Kidney (tissue), 14 donors: ENCODE measurements around the gene CCT6A. TPM values are rescaled to one million over a fixed set of nuclear protein-coding genes. Genes with fewer than 3 reads are reported as not detected.
"Not testable (repeated sequence)": the region's sequence is repeated elsewhere in the genome, so short reads cannot be mapped to it uniquely, and the experiment has no call there.

Experiments used
- DNase-seq, 5 donors: peaks; one replicate each; pipeline ENCODE4 v3.0.0-alpha.2; 2013 to 2020
- FAIRE-seq: peaks from 2 replicates; lab custom pipeline; 2012; peaks lifted over from hg19 to GRCh38; lab: Jason Lieb, UNC
- H3K27ac ChIP-seq, 2 donors: one replicate each; pipeline ENCODE4 v1.7.0; 2013; ENCODE audit warnings: low read depth in 2 of 2, low read length in 2 of 2, inconsistent platforms in 1 of 2
- H3K27me3 ChIP-seq: one replicate; pipeline ENCODE4 v1.7.1; 2013; ENCODE audit warnings: low read length, inconsistent platforms; ENCODE audit not compliant: control insufficient read depth, insufficient read depth
- H3K36me3 ChIP-seq, 3 donors: one replicate each; pipeline versions ENCODE4 v1.7.0 to v1.7.1; 2013; ENCODE audit warnings: low read length in 3 of 3, control low read depth in 1 of 3, inconsistent platforms in 1 of 3; ENCODE audit not compliant: insufficient read depth in 3 of 3, control insufficient read depth in 2 of 3
- H3K4me1 ChIP-seq, 3 donors: one replicate each; pipeline versions ENCODE4 v1.7.0 to v1.7.1; 2013; ENCODE audit warnings: low read length in 3 of 3, inconsistent platforms in 1 of 3, low read depth in 1 of 3; ENCODE audit not compliant: control insufficient read depth in 2 of 3, insufficient read depth in 2 of 3
- H3K4me3 ChIP-seq, 3 donors: one replicate each; pipeline versions ENCODE4 v1.7.0 to v1.8.1; 2013; ENCODE audit warnings: low read length in 3 of 3, control low read depth in 1 of 3, inconsistent platforms in 1 of 3
- H3K9ac ChIP-seq, 3 donors: one replicate each; pipeline versions ENCODE4 v1.7.0 to v1.7.1; 2013; ENCODE audit warnings: low read length in 3 of 3, control low read depth in 1 of 3, inconsistent platforms in 1 of 3
- H3K9me3 ChIP-seq, 3 donors: one replicate each; pipeline versions ENCODE4 v1.7.0 to v1.7.1; 2013; ENCODE audit warnings: low read length in 3 of 3, control low read depth in 1 of 3, inconsistent platforms in 1 of 3; ENCODE audit not compliant: control insufficient read depth in 2 of 3, insufficient read depth in 1 of 3
- CTCF ChIP-seq: IDR thresholded peaks from 3 replicates; pipeline ENCODE4 v1.5.1; 2012; ENCODE audit warnings: mild to moderate bottlenecking, moderate library complexity, borderline replicate concordance; ENCODE audit not compliant: insufficient read depth; ENCODE audit errors: extremely low read depth
- intact Hi-C: fragments of 100-400 bp; cut with DNase I; formaldehyde crosslinking; loops from one replicate; pipeline ENCODE4 v1.11.1; 2022
- polyA plus RNA-seq: library from polyadenylated mRNA; stranded (reverse); fragments of 350-450 nt; fragmentation: Illumina TruSeq; extraction: RNeasy Lipid Tissue Mini Kit (QIAGEN cat#74804); gene quantifications from one replicate; pipeline ENCODE4 v1.2.3, GENCODE V29; 2014; ENCODE audit warnings: low read depth, low replicate concordance; ENCODE audit not compliant: insufficient read depth
- total RNA-seq: library from RNA; stranded (reverse); fragmentation: NEBNext Ultra II Directional; extraction: Animal tissue kit (Norgen Biotek cat#: 25700); gene quantifications from one replicate; pipeline ENCODE4 v1.2.1, GENCODE V29; 2021
- donor health status: control.
- donor health status: control.
- donor health status: control.
- donor health status: control.
- donor health status: control.
- donor health status: DM: yes; HTN: yes; CAD: no.
- donor health status: Normal renal cell carcinoma (clear cell type).

The CCT6A gene
- total and polyA plus RNA-seq, 2 donors from 2014 or later: 92.8 to 124 TPM

DNA sequence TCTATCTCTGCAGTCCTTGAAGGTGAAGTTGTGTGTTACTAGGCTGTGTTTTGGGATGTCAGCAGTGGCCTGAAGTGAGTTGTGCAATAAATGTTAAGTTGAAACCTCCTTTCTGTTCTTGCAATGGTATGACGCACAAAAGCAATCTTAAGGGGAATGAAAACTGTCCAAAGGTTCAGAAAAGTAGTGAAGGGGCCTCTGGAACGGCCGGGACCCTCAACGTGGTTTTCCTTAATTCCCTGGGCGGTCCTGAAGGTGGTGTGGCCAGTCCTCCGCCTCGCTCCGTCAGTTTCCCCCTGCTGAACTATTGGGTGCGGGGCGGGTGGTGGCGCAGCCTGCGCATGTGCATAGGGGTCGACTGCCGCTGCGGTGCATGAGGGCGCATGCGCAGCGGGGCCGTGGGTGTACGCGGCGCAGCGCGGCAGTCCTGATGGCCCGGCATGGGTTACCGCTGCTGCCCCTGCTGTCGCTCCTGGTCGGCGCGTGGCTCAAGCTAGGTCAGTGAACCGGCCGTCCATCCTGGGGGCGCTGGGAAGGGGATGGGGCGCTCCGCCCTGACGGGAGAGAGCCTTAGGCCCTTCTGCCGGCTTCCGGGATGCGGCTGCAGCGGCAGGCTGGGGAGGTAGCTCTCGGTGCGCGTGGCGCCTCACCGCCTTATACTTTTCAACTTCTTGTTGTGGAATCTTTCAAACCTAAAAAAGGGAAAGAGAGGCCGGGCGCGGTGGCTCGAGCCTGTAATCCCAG, 12.5 kb downstream of the CCT6A start, which contains the start of gene SUMF2:
Gene SUMF2 (plus strand): TSS at position 405 of the 744 bp plus-strand sequence. CDS start 26 bp downstream, at position 431.
- peak within 1 kb of the TSS; percentile 73 to 89 (median 83) for H3K4me3 ChIP-seq
- peaks cover 6 to 33% (median 20%) of the 10 kb centered on the region in 3 donors for H3K36me3 ChIP-seq
- no peak for FAIRE-seq
- H3K4me1 ChIP-seq: peaks cover 0 to 3% (median 0%) of the 10 kb centered on the region in 3 donors
- no peaks in the 10 kb centered on the region for H3K9me3 ChIP-seq
- H3K27ac ChIP-seq: peak within 1 kb of the TSS; percentile 95
- peak within 1 kb of the TSS; percentile 67 to 80 (median 77) for H3K9ac ChIP-seq
- DNase-seq: peak; percentile 94 to 97 (median 97)
- no peaks in the 10 kb centered on the region for H3K27me3 ChIP-seq
- intact Hi-C loops: no loop called here
- TF ChIP-seq CTCF: peak; percentile 24

DNA sequence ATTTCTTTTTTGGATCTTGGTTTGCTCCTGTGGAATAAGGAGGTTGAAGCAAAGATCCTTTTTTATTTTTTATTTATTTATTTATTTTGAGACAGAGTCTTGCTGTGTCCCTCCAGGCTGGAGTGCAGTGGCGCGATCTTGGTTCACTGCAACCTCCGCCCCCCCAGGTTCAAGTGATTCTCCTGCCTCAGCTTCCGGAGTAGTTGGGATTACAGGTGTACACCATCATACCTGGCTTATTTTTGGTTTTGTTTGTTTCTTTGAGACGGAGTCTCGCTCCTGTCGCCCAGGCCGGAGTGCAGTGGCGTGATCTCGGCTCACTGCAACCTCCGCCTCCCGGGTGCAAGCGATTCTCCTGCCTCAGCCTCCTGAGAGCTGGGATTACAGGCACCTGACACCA, 14.8 kb downstream of the CCT6A start:
- H3K4me1 ChIP-seq, H3K27me3 ChIP-seq, FAIRE-seq, H3K4me3 ChIP-seq, intact Hi-C loops, DNase-seq, H3K9me3 ChIP-seq, H3K9ac ChIP-seq, H3K27ac ChIP-seq: not testable (repeated sequence)
- H3K36me3 ChIP-seq: peaks cover 4 to 22% (median 16%) of the 10 kb centered on the region in 3 donors

- intact Hi-C loops: no loop called here
- H3K27ac ChIP-seq: no peak overlapping the region
- H3K4me1 ChIP-seq: peaks cover 0 to 3% (median 0%) of the 10 kb centered on the region in 3 donors
- FAIRE-seq (peak; percentile 56), DNase-seq (peak; percentile 89 to 93 (median 92))
- H3K4me3 ChIP-seq: no peak overlapping the region
- H3K9me3 ChIP-seq: no peaks in the 10 kb centered on the region
- peak overlapping the region in 1 of 3 donors; percentile 58 for H3K9ac ChIP-seq
- TF ChIP-seq CTCF: peak; percentile 93
- peaks cover 2 to 9% (median 5%) of the 10 kb centered on the region in 3 donors for H3K36me3 ChIP-seq
- no peaks in the 10 kb centered on the region for H3K27me3 ChIP-seq
Observed at GRCh38 chr7:56074371-56074791, 22.8 kb downstream of the CCT6A start.

DNA sequence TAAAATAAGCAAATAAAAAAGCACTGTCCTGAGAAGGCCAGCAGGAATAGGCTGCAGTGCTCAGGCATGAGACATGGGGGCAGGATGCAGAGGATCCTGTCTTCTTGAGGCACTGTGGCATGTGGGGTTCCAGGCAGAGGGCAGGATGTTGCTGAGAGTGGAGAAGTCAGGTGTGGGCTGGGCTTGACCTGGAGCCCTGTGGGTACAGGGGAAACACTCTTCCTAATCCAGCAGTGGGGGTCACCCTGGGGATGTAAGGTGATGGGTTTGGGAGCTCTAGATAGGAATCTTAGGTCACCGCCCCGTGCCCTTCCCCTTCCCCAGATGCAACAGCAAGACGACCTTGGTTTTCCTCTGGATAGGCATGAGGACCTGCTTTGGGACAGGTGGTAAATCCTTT, 26.1 kb downstream of the CCT6A start:
- no peak for FAIRE-seq
- Histone ChIP-seq H3K36me3 (peaks cover 2 to 3% (median 2%) of the 10 kb centered on the region in 3 donors), H3K9ac (no peak overlapping the region), H3K4me1 (peaks cover 0 to 4% (median 0%) of the 10 kb centered on the region in 3 donors), H3K9me3 (no peaks in the 10 kb centered on the region), H3K4me3 (no peak overlapping the region), H3K27ac (no peak overlapping the region), H3K27me3 (no peaks in the 10 kb centered on the region)
- no peak for DNase-seq
- no peak for TF ChIP-seq CTCF
- intact Hi-C loops: no loop called here
